GM12878 (cell line): ENCODE results near the gene PCDHGA4. TPM values are rescaled to one million over a fixed set of nuclear protein-coding genes. Genes with fewer than 3 reads are reported as not detected.

Experiments used
- BCL3 ChIP-seq: IDR thresholded peaks from 2 replicates; pipeline ENCODE4 v1.6.1; 2011; ENCODE audit warnings: borderline replicate concordance, low read depth, mild to moderate bottlenecking, moderate library complexity, low read length; ENCODE audit not compliant: insufficient read depth, poor library complexity, severe bottlenecking
- BHLHE40 ChIP-seq, 2 experiments: fragments of 450-650 bp in 1 of 2; IDR thresholded peaks; 2 replicates each; pipeline ENCODE4 v1.6.1; 2011 to 2017; ENCODE audit warnings: low read depth in 2 of 2, borderline replicate concordance in 1 of 2, improper control_type of control experiment in 1 of 2, low read length in 1 of 2, mild to moderate bottlenecking in 1 of 2
- CBFB ChIP-seq: IDR thresholded peaks from 2 replicates; pipeline ENCODE4 v1.6.1; 2016; ENCODE audit warnings: antibody characterized with exemption, low read depth
- CBX3 ChIP-seq: fragments of 200-600 bp; sonication (generic); IDR thresholded peaks from 2 replicates; pipeline ENCODE4 v1.6.1; 2016; ENCODE audit warnings: low read depth, borderline replicate concordance
- CEBPZ ChIP-seq: fragments of 150-350 bp; IDR thresholded peaks from 2 replicates; pipeline ENCODE4 v1.6.1; 2016; ENCODE audit warnings: low read depth, low read length
- DPF2 ChIP-seq: fragments of 450-650 bp; IDR thresholded peaks from 2 replicates; pipeline ENCODE4 v1.6.1; 2017; ENCODE audit warnings: mild to moderate bottlenecking
- EED ChIP-seq: sonication (generic); IDR thresholded peaks from 2 replicates; pipeline ENCODE4 v1.6.1; 2016; ENCODE audit warnings: antibody characterized with exemption, low read depth
- ESRRA ChIP-seq: IDR thresholded peaks from 2 replicates; pipeline ENCODE4 v1.6.1; 2012; ENCODE audit warnings: mild to moderate bottlenecking, low read length, improper control_type of control experiment
- EZH2 ChIP-seq: IDR thresholded peaks from 2 replicates; pipeline ENCODE4 v1.6.1; 2012; ENCODE audit warnings: low read depth, mild to moderate bottlenecking, control low read depth, inconsistent platforms, low read length, borderline replicate concordance; ENCODE audit not compliant: control insufficient read depth
- FOXK2 ChIP-seq: fragments of 450-650 bp; IDR thresholded peaks from 2 replicates; pipeline ENCODE4 v1.6.1; 2017; ENCODE audit warnings: mild to moderate bottlenecking, moderate library complexity
- HDAC6 ChIP-seq: fragments of 200-600 bp; sonication (generic); IDR thresholded peaks from one replicate; pipeline ENCODE4 v1.8.0; 2017; ENCODE audit warnings: antibody characterized with exemption; ENCODE audit not compliant: unreplicated experiment
- KDM1A ChIP-seq: fragments of 200-600 bp; sonication (generic); IDR thresholded peaks from 2 replicates; pipeline ENCODE4 v1.6.1; 2016; ENCODE audit warnings: borderline replicate concordance
- NFYA ChIP-seq: IDR thresholded peaks from 2 replicates; pipeline ENCODE4 v1.6.1; 2011; ENCODE audit warnings: low read depth, mild to moderate bottlenecking, low read length, improper control_type of control experiment, borderline replicate concordance
- NR2C1 ChIP-seq: fragments of 450-650 bp; IDR thresholded peaks from 2 replicates; pipeline ENCODE4 v1.6.1; 2017; ENCODE audit warnings: antibody characterized with exemption, mild to moderate bottlenecking, moderate library complexity
- NRF1 ChIP-seq: conservative IDR thresholded peaks from 2 replicates; pipeline ENCODE4 v1.6.1; 2011; ENCODE audit warnings: mild to moderate bottlenecking, low read depth, low read length, improper control_type of control experiment
- RAD21 ChIP-seq: IDR thresholded peaks from 2 replicates; pipeline ENCODE4 v1.6.1; 2011; ENCODE audit warnings: mild to moderate bottlenecking, low read depth, low read length, moderate library complexity; ENCODE audit not compliant: insufficient read depth
- RAD51 ChIP-seq: fragments of 450-650 bp; IDR thresholded peaks from 2 replicates; pipeline ENCODE4 v1.6.1; 2016; ENCODE audit warnings: moderate library complexity, mild to moderate bottlenecking, inconsistent platforms
- RB1 ChIP-seq: fragments of 450-650 bp; formaldehyde crosslinking; IDR thresholded peaks from 2 replicates; pipeline ENCODE4 v1.6.1; 2017; ENCODE audit warnings: mild to moderate bottlenecking, borderline replicate concordance
- RELB ChIP-seq: fragments of 450-650 bp; IDR thresholded peaks from 2 replicates; pipeline ENCODE4 v1.6.1; 2017; ENCODE audit warnings: low read depth, mild to moderate bottlenecking, moderate library complexity
- TBL1XR1 ChIP-seq: IDR thresholded peaks from 2 replicates; pipeline ENCODE4 v1.6.1; 2012; ENCODE audit warnings: low read depth, low read length, improper control_type of control experiment
- WRNIP1 ChIP-seq: IDR thresholded peaks from 2 replicates; pipeline ENCODE4 v1.6.1; 2011; ENCODE audit warnings: low read depth, low read length, improper control_type of control experiment, borderline replicate concordance
- polyA plus RNA-seq, 11 experiments: library from polyadenylated mRNA; depleted of rRNA in 4 of 11; unstranded in 6 of 11; stranded (reverse) in 5 of 11; fragments of >200 nt; fragmentation: Nextera tagmentation in 4 of 11; fragmentation: Illumina TruSeq in 1 of 11; extraction: Ambion mirVana in 4 of 11; extraction: Trizol in 1 of 11; gene quantifications; 1 replicate in 1 of 11; 2 replicates in 10 of 11; pipeline versions ENCODE4 v1.2.1 to v1.2.3, GENCODE V29; 2011 to 2016; ENCODE audit warnings: inconsistent platforms in 2 of 11, missing spikeins in 2 of 11, low read depth in 1 of 11
- total RNA-seq, 4 experiments: library from RNA; depleted of rRNA in 3 of 4; stranded (reverse); fragments of >200 nt in 3 of 4; fragmentation: Illumina TruSeq in 1 of 4; extraction: Trizol in 1 of 4; gene quantifications; 2 replicates each; pipeline versions ENCODE4 v1.2.1 to v1.2.3, GENCODE V29; 2013 to 2021
- TF ChIP-seq, protein P1 (sequence below): IDR thresholded peaks from 2 replicates; pipeline ENCODE4 v1.6.1; 2011; ENCODE audit warnings: low read depth, mild to moderate bottlenecking, low read length, moderate library complexity, borderline replicate concordance; ENCODE audit errors: extremely low read depth

Gene PCDHGA4
- total and polyA plus RNA-seq, 10 of the 15 experiments (the other 5 are each of a cell fraction or from before 2014, with no cell fraction given) = 0.09 to 0.17 (median 0.13) TPM; not detected in 3

GRCh38 chr5:141320225-141321169, 34.3 kb upstream of the PCDHGA4 start, which contains the start of gene TAF7 (continued):
- peak; percentile 82; the same call in 1 of the 2 replicates for TF ChIP-seq WRNIP1
- TF ChIP-seq ESRRA = no peak
- TF ChIP-seq, protein P1, sequence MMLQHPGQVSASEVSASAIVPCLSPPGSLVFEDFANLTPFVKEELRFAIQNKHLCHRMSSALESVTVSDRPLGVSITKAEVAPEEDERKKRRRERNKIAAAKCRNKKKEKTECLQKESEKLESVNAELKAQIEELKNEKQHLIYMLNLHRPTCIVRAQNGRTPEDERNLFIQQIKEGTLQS = no peak
- TF ChIP-seq CBFB = peak; percentile 74; the same call in 1 of the 2 replicates
- no peak for TF ChIP-seq RAD51
- no peak for TF ChIP-seq FOXK2
- peak in 1 of 2 experiments; percentile 28; a peak in 1 of 4 replicates for TF ChIP-seq BHLHE40 (IDR thresholded peaks at IDR 0.05; ENCODE audit: borderline replicate concordance in 1 of 2, low read depth in 2 of 2, low read length in 1 of 2)
- TF ChIP-seq BCL3 = no peak
- TF ChIP-seq EED = peak; percentile 44; the same call in 1 of the 2 replicates
- peak; percentile 79 for TF ChIP-seq NRF1
- TF ChIP-seq NR2C1 = no peak
- TF ChIP-seq KDM1A = no peak
- peak; percentile 96 for TF ChIP-seq DPF2
- peak; percentile 76 for TF ChIP-seq RELB
- peak; percentile 70 for TF ChIP-seq RAD21
- TF ChIP-seq HDAC6 = no peak
- TF ChIP-seq RB1 = no peak
- no peak for TF ChIP-seq EZH2
- no peak for TF ChIP-seq NFYA
- TF ChIP-seq TBL1XR1 = no peak
- TF ChIP-seq CBX3 = no peak
- no peak for TF ChIP-seq CEBPZ
